PC-9 (cell line): Measurements from ENCODE around the gene VEGFB. TPM values are rescaled to one million over a fixed set of nuclear protein-coding genes. Genes with fewer than 3 reads are reported as not detected.

ENCODE experiments used
- BruUV-seq: library from RNA; stranded (reverse); fragments of 400-500 nt; replicated peaks from 2 replicates; lab custom pipeline; 2021; lab: Mats Ljungman, UMichigan
- CTCF ChIA-PET: fragments of 300-600 bp; sonication (Branson Sonifier 250); formaldehyde crosslinking; loops from one replicate; lab custom pipeline; 2022; ENCODE audit warnings: antibody characterized with exemption; lab: Charles Lee
- POLR2A ChIA-PET: fragments of 300-600 bp; sonication (Branson Sonifier 250); formaldehyde crosslinking; loops from one replicate; lab custom pipeline; 2022; ENCODE audit warnings: antibody characterized with exemption; ENCODE audit not compliant: unreplicated experiment; lab: Charles Lee
- DNase-seq, 2 experiments: peaks; one replicate each; pipeline versions ENCODE4 v3.0.0 to v3.0.0-alpha.2; 2015 to 2022; ENCODE audit warnings: mixed read lengths in 1 of 2
- H2AFZ ChIP-seq: fragments of 200-600 bp; sonication (generic); 2 replicates; pipeline ENCODE4 v1.8.1; 2017; ENCODE audit warnings: antibody characterized with exemption
- H3F3A ChIP-seq: fragments of 200-600 bp; sonication (generic); 2 replicates; pipeline ENCODE4 v1.8.1; 2017; ENCODE audit warnings: antibody characterized with exemption, mild to moderate bottlenecking, low read depth; ENCODE audit not compliant: insufficient read depth
- H3K27ac ChIP-seq: fragments of 200-600 bp; sonication (generic); 2 replicates; pipeline ENCODE4 v1.6.1; 2016; ENCODE audit warnings: mixed run types
- H3K27me3 ChIP-seq: fragments of 200-600 bp; sonication (generic); 2 replicates; pipeline ENCODE4 v1.6.1; 2016; ENCODE audit warnings: low read depth, mixed run types; ENCODE audit not compliant: insufficient read depth
- H3K36me3 ChIP-seq: fragments of 200-600 bp; sonication (generic); 2 replicates; pipeline ENCODE4 v1.6.1; 2016; ENCODE audit warnings: low read depth, mixed run types
- H3K4me1 ChIP-seq: fragments of 200-600 bp; sonication (generic); replicated peaks from 2 replicates; pipeline ENCODE4 v1.6.1; 2016; ENCODE audit warnings: mixed run types; ENCODE audit not compliant: insufficient read depth
- H3K4me2 ChIP-seq: fragments of 200-600 bp; sonication (generic); 2 replicates; pipeline ENCODE4 v1.6.1; 2017; ENCODE audit warnings: mixed run types
- H3K4me3 ChIP-seq: fragments of 200-600 bp; sonication (generic); 2 replicates; pipeline ENCODE4 v1.6.1; 2016; ENCODE audit warnings: mixed run types
- H3K79me2 ChIP-seq: fragments of 200-600 bp; sonication (generic); 2 replicates; pipeline ENCODE4 v1.6.1; 2017; ENCODE audit warnings: low read depth, mixed run types
- H3K9me2 ChIP-seq: fragments of 200-600 bp; sonication (generic); 2 replicates; pipeline ENCODE4 v1.8.1; 2017; ENCODE audit warnings: mild to moderate bottlenecking; ENCODE audit not compliant: insufficient read depth
- H3K9me3 ChIP-seq: fragments of 200-600 bp; sonication (generic); 2 replicates; pipeline ENCODE4 v1.8.1; 2016; ENCODE audit warnings: low read depth; ENCODE audit not compliant: insufficient read depth
- H4K20me1 ChIP-seq: fragments of 200-600 bp; sonication (generic); 2 replicates; pipeline ENCODE4 v1.8.1; 2017; ENCODE audit not compliant: insufficient read depth
- EZH2 ChIP-seq: fragments of 200-600 bp; sonication (generic); IDR thresholded peaks from 2 replicates; pipeline ENCODE4 v1.8.0; 2017; ENCODE audit warnings: antibody characterized with exemption, low read depth
- intact Hi-C: fragments of 100-400 bp; cut with micrococcal nuclease; formaldehyde crosslinking; loops from one replicate; pipeline ENCODE4 v1.10.0; 2022; ENCODE audit not compliant: unreplicated experiment
- total RNA-seq: library from RNA; stranded (reverse); gene quantifications from 2 replicates; pipeline ENCODE4 v1.2.3, GENCODE V29; 2021
- TF ChIP-seq, protein P1 (sequence below): fragments of 200-600 bp; sonication (generic); conservative IDR thresholded peaks from 2 replicates; pipeline ENCODE4 v1.6.1; 2017; ENCODE audit warnings: mixed run types, antibody characterized with exemption, mild to moderate bottlenecking, moderate library complexity

Gene VEGFB
- total RNA-seq, 1 experiment from 2014 or later: 129 TPM

DNA sequence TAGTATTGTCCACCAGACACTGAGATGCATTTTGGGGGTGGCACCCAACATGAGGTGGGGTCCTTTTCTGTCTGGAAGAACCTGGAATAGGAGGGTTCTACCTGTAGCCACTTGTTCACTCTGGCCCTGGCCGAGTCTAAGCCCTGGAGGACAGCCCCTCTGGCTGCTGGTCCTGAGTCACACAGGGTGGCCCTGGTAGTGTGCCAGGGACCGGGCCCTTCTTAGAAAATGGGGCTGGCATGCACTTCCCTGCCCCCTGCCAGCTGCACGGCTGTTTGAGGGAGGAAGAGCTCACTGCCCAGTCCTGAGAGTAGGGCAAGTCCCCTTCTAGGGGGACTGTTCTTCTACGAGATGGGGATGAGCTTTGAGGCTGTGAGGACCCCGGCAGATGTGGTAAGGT lies 19.1 kb downstream of the VEGFB start:
- peaks cover 9% of the 10 kb centered on the region; the same call in 1 of the 2 replicates for H4K20me1 ChIP-seq
- intact Hi-C loops: no loop called here
- H3K4me3 ChIP-seq: no peak overlapping the region
- no peaks in the 10 kb centered on the region for H3K27me3 ChIP-seq
- ChIA-PET CTCF (interaction anchor here (0.6 to 0.7 kb wide), 2 partner anchors 406 to 1481 kb away, joined by 3 read pairs; no protein-coding TSS in a partner anchor), POLR2A (no interaction called here)
- H3K79me2 ChIP-seq: peaks cover 14% of the 10 kb centered on the region
- BruUV-seq: no TSS peak
- no peak overlapping the region for H3K27ac ChIP-seq
- no peak overlapping the region for H2AFZ ChIP-seq
- no peak overlapping the region for H3K4me2 ChIP-seq
- H3K4me1 ChIP-seq: no peaks in the 10 kb centered on the region; the same call in 1 of the 2 replicates
- no peak for TF ChIP-seq EZH2
- TF ChIP-seq, protein P1, sequence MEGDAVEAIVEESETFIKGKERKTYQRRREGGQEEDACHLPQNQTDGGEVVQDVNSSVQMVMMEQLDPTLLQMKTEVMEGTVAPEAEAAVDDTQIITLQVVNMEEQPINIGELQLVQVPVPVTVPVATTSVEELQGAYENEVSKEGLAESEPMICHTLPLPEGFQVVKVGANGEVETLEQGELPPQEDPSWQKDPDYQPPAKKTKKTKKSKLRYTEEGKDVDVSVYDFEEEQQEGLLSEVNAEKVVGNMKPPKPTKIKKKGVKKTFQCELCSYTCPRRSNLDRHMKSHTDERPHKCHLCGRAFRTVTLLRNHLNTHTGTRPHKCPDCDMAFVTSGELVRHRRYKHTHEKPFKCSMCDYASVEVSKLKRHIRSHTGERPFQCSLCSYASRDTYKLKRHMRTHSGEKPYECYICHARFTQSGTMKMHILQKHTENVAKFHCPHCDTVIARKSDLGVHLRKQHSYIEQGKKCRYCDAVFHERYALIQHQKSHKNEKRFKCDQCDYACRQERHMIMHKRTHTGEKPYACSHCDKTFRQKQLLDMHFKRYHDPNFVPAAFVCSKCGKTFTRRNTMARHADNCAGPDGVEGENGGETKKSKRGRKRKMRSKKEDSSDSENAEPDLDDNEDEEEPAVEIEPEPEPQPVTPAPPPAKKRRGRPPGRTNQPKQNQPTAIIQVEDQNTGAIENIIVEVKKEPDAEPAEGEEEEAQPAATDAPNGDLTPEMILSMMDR: no peak
- 0 out of 2 replicates have a peak, but pooled peaks cover 5% of the 10 kb centered on the region for H3K36me3 ChIP-seq
- H3F3A ChIP-seq: peaks cover 30% of the 10 kb centered on the region
- DNase-seq: no peak
- no peaks in the 10 kb centered on the region for H3K9me2 ChIP-seq
- no peaks in the 10 kb centered on the region for H3K9me3 ChIP-seq

DNA sequence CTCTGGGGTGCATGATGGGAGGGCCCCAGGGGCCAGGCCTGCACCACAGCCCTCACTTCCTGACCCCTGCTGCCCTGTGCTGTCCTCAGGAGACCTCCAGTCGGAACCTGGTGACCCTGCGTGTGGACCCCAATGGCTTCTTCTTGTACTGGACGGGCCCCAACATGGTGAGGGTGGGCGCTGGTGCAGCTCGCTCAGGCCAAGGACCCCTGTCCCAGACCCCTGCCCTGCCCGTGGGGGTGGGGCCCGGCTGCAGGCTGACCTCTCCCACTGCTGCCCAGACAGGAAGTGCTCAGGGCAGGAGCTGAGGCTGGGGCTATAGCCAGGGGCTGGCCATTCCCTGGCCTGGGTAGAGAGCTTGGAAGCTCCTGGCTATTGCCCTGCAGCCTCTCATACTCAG lies 19.9 kb downstream of the VEGFB start:
- no peak overlapping the region for H3K4me3 ChIP-seq
- peaks cover 9% of the 10 kb centered on the region; the same call in 1 of the 2 replicates for H4K20me1 ChIP-seq
- POLR2A ChIA-PET: no interaction called here
- H3K4me1 ChIP-seq: no peaks in the 10 kb centered on the region; the same call in 1 of the 2 replicates
- TF ChIP-seq, protein P1: no peak
- no peak for TF ChIP-seq EZH2
- CTCF ChIA-PET: no interaction called here
- 0 out of 2 replicates have a peak, but pooled peaks cover 5% of the 10 kb centered on the region for H3K36me3 ChIP-seq
- no peak overlapping the region for H3K4me2 ChIP-seq
- no peak overlapping the region for H3K27ac ChIP-seq
- intact Hi-C loops: no loop called here
- H3K27me3 ChIP-seq: no peaks in the 10 kb centered on the region
- no peaks in the 10 kb centered on the region for H3K9me3 ChIP-seq
- H2AFZ ChIP-seq: no peak overlapping the region
- H3K9me2 ChIP-seq: no peaks in the 10 kb centered on the region
- no peak for DNase-seq
- H3K79me2 ChIP-seq: peaks cover 14% of the 10 kb centered on the region
- no TSS peak for BruUV-seq
- peaks cover 24% of the 10 kb centered on the region for H3F3A ChIP-seq

DNA sequence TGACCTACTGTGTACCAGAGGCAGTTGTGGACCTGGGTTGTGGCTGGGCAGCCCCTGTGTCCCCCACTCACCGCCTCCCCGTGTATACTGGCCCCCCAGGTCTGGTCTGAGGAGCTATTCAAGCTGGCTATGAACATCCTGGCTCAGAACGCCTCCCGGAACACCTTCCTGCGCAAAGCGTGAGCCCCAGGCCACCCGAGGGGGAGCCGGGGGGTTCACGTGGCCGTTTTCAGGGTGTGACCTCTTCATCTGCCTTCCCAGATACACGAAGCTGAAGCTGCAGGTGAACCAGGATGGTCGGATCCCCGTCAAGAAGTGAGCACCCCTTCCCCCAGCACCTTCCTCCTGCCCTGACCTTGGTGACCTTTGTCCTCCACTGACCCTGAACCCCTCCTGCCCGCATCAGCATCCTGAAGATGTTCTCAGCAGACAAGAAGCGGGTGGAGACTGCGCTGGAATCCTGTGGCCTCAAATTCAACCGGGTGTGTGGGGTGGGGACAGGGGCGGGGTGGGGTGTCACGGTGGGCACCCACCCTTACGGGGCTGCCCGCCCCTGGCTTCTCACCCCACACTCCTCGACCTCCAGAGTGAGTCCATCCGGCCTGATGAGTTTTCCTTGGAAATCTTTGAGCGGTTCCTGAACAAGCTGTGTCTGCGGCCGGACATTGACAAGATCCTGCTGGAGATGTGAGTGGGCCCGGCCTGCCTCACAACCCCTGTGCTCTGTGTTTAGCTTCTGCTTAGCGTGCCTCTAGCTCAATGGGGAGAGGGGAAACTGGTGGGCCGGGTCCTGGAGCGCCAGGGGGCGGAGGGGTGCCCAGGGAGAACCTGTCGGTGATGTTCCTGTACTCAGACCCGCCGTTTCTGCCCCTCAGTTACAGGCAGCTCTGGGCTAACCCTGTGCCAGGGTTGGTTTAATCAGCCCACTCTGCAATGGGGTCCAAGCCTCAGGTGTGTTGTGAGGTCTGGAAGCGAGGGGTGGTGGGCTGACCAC lies 21.0 kb downstream of the VEGFB start:
- no TSS peak for BruUV-seq
- Histone ChIP-seq H3K4me2 (no peak overlapping the region), H3K27ac (no peak overlapping the region), H3K36me3 (0 out of 2 replicates have a peak, but pooled peaks cover 5% of the 10 kb centered on the region), H3K79me2 (peaks cover 14% of the 10 kb centered on the region), H3K9me3 (no peaks in the 10 kb centered on the region), H4K20me1 (peaks cover 9% of the 10 kb centered on the region; the same call in 1 of the 2 replicates), H2AFZ (no peak overlapping the region), H3K27me3 (no peaks in the 10 kb centered on the region), H3K4me1 (no peaks in the 10 kb centered on the region; the same call in 1 of the 2 replicates), H3K4me3 (no peak overlapping the region), H3F3A (peaks cover 21% of the 10 kb centered on the region; the same call in 1 of the 2 replicates), H3K9me2 (no peaks in the 10 kb centered on the region)
- peak in 1 of 2 experiments; percentile 33 for DNase-seq
- TF ChIP-seq, protein P1: no peak
- no peak for TF ChIP-seq EZH2
- CTCF ChIA-PET: no interaction called here
- POLR2A ChIA-PET: no interaction called here
- intact Hi-C loops: no loop called here
